SK-N-SH (cell line): Measurements from ENCODE around the gene FIZ1. TPM values are rescaled to one million over a fixed set of nuclear protein-coding genes. Genes with fewer than 3 reads are reported as not detected.
A peak's percentile ranks its signal among the peaks of the same experiment; 100 is the strongest.

Source experiments
- CTCF ChIA-PET: fragments of 300-600, 350-600 bp; formaldehyde crosslinking; extraction: SDS; loops from one replicate; lab custom pipeline; 2021; lab: Yijun Ruan, JAX
- POLR2A ChIA-PET: fragments of 350-600 bp; sonication (Branson Sonifier 250); formaldehyde crosslinking; extraction: SDS; loops from one replicate; lab custom pipeline; 2020; ENCODE audit warnings: antibody characterized with exemption, inconsistent platforms; lab: Yijun Ruan, JAX
- DNase-seq: peaks from one replicate; pipeline ENCODE4 v3.0.0; 2012
- H2AFZ ChIP-seq: fragments of 200-600 bp; sonication (generic); 2 replicates; pipeline ENCODE4 v1.8.1; 2016; ENCODE audit warnings: antibody characterized with exemption, mild to moderate bottlenecking, low read depth
- H3F3A ChIP-seq: fragments of 200-600 bp; sonication (generic); replicated peaks from 2 replicates; pipeline ENCODE3; 2016; ENCODE audit warnings: antibody characterized with exemption, mild to moderate bottlenecking; ENCODE audit not compliant: insufficient read depth
- H3K27ac ChIP-seq, 2 experiments: fragments of 200-500 bp in 1 of 2; fragments of 200-600 bp in 1 of 2; sonication (Bioruptor generic) in 1 of 2; sonication (generic), shearing (Covaris generic) in 1 of 2; 2 replicates each; pipeline versions ENCODE4 v1.5.1 to v1.6.1; 2014 to 2016; ENCODE audit warnings: low read depth in 2 of 2, inconsistent platforms in 1 of 2, low read length in 1 of 2, mild to moderate bottlenecking in 1 of 2, mixed read lengths in 1 of 2
- H3K27me3 ChIP-seq: fragments of 200-600 bp; sonication (generic), shearing (Covaris generic); 2 replicates; pipeline ENCODE4 v1.6.1; 2016; ENCODE audit warnings: mixed run types; ENCODE audit not compliant: insufficient read depth
- H3K36me3 ChIP-seq, 2 experiments: fragments of 200-500 bp in 1 of 2; fragments of 200-600 bp in 1 of 2; sonication (Bioruptor generic) in 1 of 2; sonication (generic) in 1 of 2; replicated peaks in 1 of 2; 2 replicates each; pipeline versions ENCODE3 to v1.5.1; 2014 to 2016; ENCODE audit warnings: low read length in 1 of 2, mild to moderate bottlenecking in 1 of 2; ENCODE audit not compliant: insufficient read depth in 2 of 2, control insufficient read depth in 1 of 2
- H3K4me1 ChIP-seq, 2 experiments: fragments of 200-500 bp in 1 of 2; fragments of 200-600 bp in 1 of 2; sonication (Bioruptor generic) in 1 of 2; sonication (generic), shearing (Covaris generic) in 1 of 2; 2 replicates each; pipeline versions ENCODE4 v1.5.1 to v1.6.1; 2014 to 2016; ENCODE audit warnings: low read depth in 1 of 2, low read length in 1 of 2, mixed run types in 1 of 2; ENCODE audit not compliant: insufficient read depth in 2 of 2, control insufficient read depth in 1 of 2
- H3K4me2 ChIP-seq: fragments of 200-600 bp; sonication (generic), shearing (Covaris generic); 2 replicates; pipeline ENCODE4 v1.6.1; 2017; ENCODE audit warnings: mixed run types
- H3K4me3 ChIP-seq, 2 experiments: fragments of 200-500 bp in 1 of 2; fragments of 200-600 bp in 1 of 2; sonication (Bioruptor generic) in 1 of 2; sonication (generic), shearing (Covaris generic) in 1 of 2; 2 replicates each; pipeline versions ENCODE4 v1.5.1 to v1.8.1; 2014 to 2016; ENCODE audit warnings: low read depth in 2 of 2, inconsistent platforms in 1 of 2, low read length in 1 of 2, mild to moderate bottlenecking in 1 of 2, mixed read lengths in 1 of 2, moderate library complexity in 1 of 2
- H3K79me2 ChIP-seq: fragments of 200-600 bp; sonication (generic); 2 replicates; pipeline ENCODE4 v1.8.1; 2017; ENCODE audit warnings: mild to moderate bottlenecking; ENCODE audit not compliant: insufficient read depth
- H3K9ac ChIP-seq: fragments of 200-600 bp; sonication (generic); 2 replicates; pipeline ENCODE4 v1.6.1; 2017; ENCODE audit warnings: mixed run types
- H3K9me2 ChIP-seq: fragments of 200-600 bp; sonication (generic); 2 replicates; pipeline ENCODE4 v1.6.1; 2017; ENCODE audit warnings: mixed run types
- H3K9me3 ChIP-seq: fragments of 200-600 bp; sonication (generic); 2 replicates; pipeline ENCODE4 v1.6.1; 2017; ENCODE audit warnings: mixed run types, mild to moderate bottlenecking, moderate library complexity
- H4K20me1 ChIP-seq: fragments of 200-600 bp; sonication (generic); 2 replicates; pipeline ENCODE4 v1.6.1; 2017; ENCODE audit warnings: mild to moderate bottlenecking, mixed run types; ENCODE audit not compliant: insufficient read depth
- CHD2 ChIP-seq: fragments of 150-350 bp; IDR thresholded peaks from 2 replicates; pipeline ENCODE4 v1.6.1; 2018; ENCODE audit warnings: low read length; ENCODE audit not compliant: partially characterized antibody
- ELF1 ChIP-seq: IDR thresholded peaks from 2 replicates; pipeline ENCODE4 v1.4.0; 2012
- FOXJ3 ChIP-seq: sonication (generic); formaldehyde crosslinking; IDR thresholded peaks from 2 replicates; pipeline ENCODE4 v1.5.1; 2020; ENCODE audit warnings: mild to moderate bottlenecking, missing genetic modification reagents
- FOXM1 ChIP-seq: IDR thresholded peaks from 2 replicates; pipeline ENCODE4 v1.4.0; 2012; ENCODE audit warnings: low read depth, mild to moderate bottlenecking
- GATA2 ChIP-seq: sonication (generic); formaldehyde crosslinking; IDR thresholded peaks from 2 replicates; pipeline ENCODE4 v1.5.0; 2020; ENCODE audit warnings: mild to moderate bottlenecking, missing genetic modification reagents
- NFIC ChIP-seq: IDR thresholded peaks from 2 replicates; pipeline ENCODE4 v1.4.0; 2012; ENCODE audit warnings: borderline replicate concordance
- RAD21 ChIP-seq: IDR thresholded peaks from 2 replicates; pipeline ENCODE4 v1.6.1; 2012; ENCODE audit warnings: mild to moderate bottlenecking, low read length
- REST ChIP-seq: IDR thresholded peaks from 2 replicates; pipeline ENCODE4 v1.6.1; 2012; ENCODE audit warnings: mild to moderate bottlenecking, low read depth, low read length, moderate library complexity
- RFX5 ChIP-seq: IDR thresholded peaks from 2 replicates; pipeline ENCODE4 v1.6.1; 2012; ENCODE audit warnings: mild to moderate bottlenecking, improper control_type of control experiment, low read length
- SIN3A ChIP-seq: IDR thresholded peaks from 2 replicates; pipeline ENCODE4 v1.6.1; 2012; ENCODE audit warnings: low read depth, mild to moderate bottlenecking, low read length, moderate library complexity, borderline replicate concordance
- USF1 ChIP-seq: IDR thresholded peaks from 2 replicates; pipeline ENCODE4 v1.4.0; 2012; ENCODE audit warnings: low read depth, borderline replicate concordance
- YY1 ChIP-seq: IDR thresholded peaks from 2 replicates; pipeline ENCODE4 v1.4.0; 2012; ENCODE audit warnings: low read depth, mild to moderate bottlenecking
- ZBTB33 ChIP-seq: IDR thresholded peaks from 2 replicates; pipeline ENCODE4 v1.4.0; 2012; ENCODE audit warnings: low read depth, borderline replicate concordance
- WGBS: methylation state at CpG from one replicate; pipeline ENCODE4 v1.1.6; 2017; ENCODE audit warnings: low lambda C conversion rate; 5-methylcytosine and 5-hydroxymethylcytosine counted together
- polyA plus RNA-seq, 3 experiments: library from polyadenylated mRNA; depleted of rRNA; stranded (reverse); fragments of >200 nt; gene quantifications; 2 replicates each; pipeline ENCODE4 v1.2.3, GENCODE V29; 2012

Gene FIZ1
- polyA plus RNA-seq, 1 of the 3 experiments (the other 2 are of a cell fraction) = 5.7 TPM

GRCh38 chr19:55623561-55623960 lies 24.2 kb upstream of the FIZ1 start:
- peaks cover 12% of the 10 kb centered on the region for H3F3A ChIP-seq
- no peaks in the 10 kb centered on the region for H3K27me3 ChIP-seq
- ChIA-PET CTCF (interaction anchor here (0.7 to 4.7 kb wide), 6 partner anchors 10 to 322 kb away, joined by 3 to 30 read pairs (median 7); partner anchors contain the start of gene ZNF865), POLR2A (interaction anchor here (0.6 to 1.3 kb wide), 2 partner anchors 24 to 50 kb away, joined by 3 to 7 read pairs; partner anchors contain the start of genes FIZ1 and ZNF524)
- H3K9me2 ChIP-seq = no peaks in the 10 kb centered on the region
- no peak overlapping the region for H3K27ac ChIP-seq
- 80% methylated on average over 7 of the region's 7 CpGs for WGBS
- H3K4me1 ChIP-seq = peaks cover 0 to 2% of the 10 kb centered on the region in 2 experiments; a peak in 1 of 4 replicates
- no peaks in the 10 kb centered on the region for H4K20me1 ChIP-seq
- no peak for DNase-seq
- H3K36me3 ChIP-seq = peaks cover 0 to 3% of the 10 kb centered on the region in 2 experiments
- H3K79me2 ChIP-seq = peaks cover 11% of the 10 kb centered on the region; the same call in 1 of the 2 replicates
- no peak overlapping the region for H2AFZ ChIP-seq
- TF ChIP-seq RAD21 = no peak
- TF ChIP-seq FOXJ3 (CRISPR knock-in tag) = no peak
- no peak for TF ChIP-seq YY1
- no peak for TF ChIP-seq NFIC
- TF ChIP-seq CHD2 = no peak
- no peak for TF ChIP-seq ZBTB33
- no peak for TF ChIP-seq SIN3A
- no peak for TF ChIP-seq REST
- no peak for TF ChIP-seq FOXM1
- TF ChIP-seq GATA2 = no peak
- TF ChIP-seq ELF1 = no peak
- TF ChIP-seq USF1 = no peak
- no peak for TF ChIP-seq RFX5
- H3K4me3 ChIP-seq = peak overlapping the region; percentile 33 to 36; a peak in 2 of 4 replicates
- H3K4me2 ChIP-seq = peak overlapping the region; percentile 29; the same call in 1 of the 2 replicates
- no peaks in the 10 kb centered on the region for H3K9me3 ChIP-seq
- no peak overlapping the region for H3K9ac ChIP-seq
